Brain pericyte (primary cell): ENCODE measurements around the gene HNRNPA0.
"Not testable (repeated sequence)": the region's sequence is repeated elsewhere in the genome, so short reads cannot be mapped to it uniquely, and the experiment has no call there.

Source experiments
- DNase-seq: peaks from one replicate; pipeline ENCODE4 v3.0.0-alpha.2; 2012; ENCODE audit warnings: low read depth, low spot score

The HNRNPA0 gene

DNA sequence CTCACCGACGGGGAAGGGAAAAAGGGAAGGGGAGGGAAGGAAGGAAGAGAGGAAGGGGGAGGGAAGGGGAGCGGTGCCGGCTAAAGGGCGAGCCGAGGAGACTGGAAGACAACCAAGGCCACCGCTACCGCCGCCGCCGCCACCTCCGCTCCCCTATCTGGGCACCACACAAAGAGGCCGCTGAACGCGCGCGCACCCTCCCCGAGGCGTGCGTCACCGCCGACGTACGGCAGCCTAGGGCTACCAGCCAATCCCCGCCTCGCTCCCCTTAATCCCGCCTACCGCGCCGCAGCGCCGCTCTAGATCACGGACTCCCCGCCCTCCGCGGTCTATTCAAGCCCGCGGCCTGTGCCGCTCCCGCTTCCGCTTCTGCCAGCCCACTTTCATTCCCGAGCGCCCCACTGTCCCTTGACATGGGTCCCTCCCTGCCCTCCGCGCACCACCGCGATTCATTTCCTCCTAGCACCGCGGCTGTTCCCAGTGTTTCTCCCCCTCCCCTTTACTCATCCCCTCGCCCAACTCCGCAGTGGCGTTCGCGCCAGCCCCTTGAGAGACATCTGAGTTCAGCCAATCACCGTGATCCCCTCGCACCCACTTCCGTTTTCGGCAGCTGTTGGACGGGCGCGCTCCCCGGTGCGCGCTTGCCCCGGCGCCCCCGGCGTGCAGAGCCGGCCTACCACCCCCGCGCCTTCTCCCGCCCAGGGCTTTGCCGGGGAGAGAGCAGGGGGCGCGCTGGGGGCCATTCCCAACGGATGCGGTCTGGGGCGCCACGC is at the start of gene HNRNPA0:
TSS of gene HNRNPA0 (minus strand) at position 176 of the 773 bp plus-strand sequence. CDS start 297 bp downstream, outside the sequence.
- peak; percentile 92 for DNase-seq

DNA sequence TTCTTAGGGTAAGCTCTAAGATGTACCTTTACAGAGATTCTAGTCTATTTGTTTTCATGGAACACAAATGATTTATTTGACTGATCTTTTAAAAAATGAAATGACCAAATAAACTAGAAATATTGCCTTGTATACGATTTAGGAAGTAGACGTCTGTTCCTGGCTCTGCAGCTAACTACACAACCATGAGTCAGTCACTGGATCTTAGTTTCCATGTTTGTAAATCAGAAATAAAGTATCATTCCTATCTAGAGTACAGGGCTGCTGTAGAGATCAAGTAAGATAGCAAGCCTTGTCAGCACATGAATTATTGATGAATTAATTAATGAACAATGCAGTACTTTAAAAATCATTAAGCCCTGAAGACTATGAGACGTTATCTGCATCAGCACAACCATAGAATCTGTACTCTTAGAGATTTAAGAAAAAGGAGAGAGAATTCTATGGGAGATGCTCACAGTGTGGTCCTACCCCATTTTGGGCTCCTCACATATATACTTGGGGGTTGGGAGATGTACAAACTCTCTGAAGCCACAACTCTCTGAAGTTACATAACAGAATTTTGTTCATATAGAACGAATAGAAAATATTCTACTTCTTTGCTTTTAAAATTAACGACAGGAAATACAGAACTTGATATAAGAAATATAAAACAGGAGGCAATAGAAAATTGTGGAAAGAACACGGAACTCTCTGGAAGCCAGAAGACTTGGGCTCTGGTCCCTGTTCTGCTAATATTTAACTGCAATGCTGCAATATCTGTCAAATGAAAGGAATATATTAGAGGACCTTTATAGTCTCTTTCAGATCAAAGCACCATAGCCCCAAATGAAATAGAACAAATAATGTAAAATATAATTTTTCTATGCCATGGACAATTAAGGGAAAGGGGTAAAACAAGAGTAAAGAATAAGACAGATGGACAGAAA is 48.4 kb upstream of the HNRNPA0 start:
- DNase-seq: no peak

DNA sequence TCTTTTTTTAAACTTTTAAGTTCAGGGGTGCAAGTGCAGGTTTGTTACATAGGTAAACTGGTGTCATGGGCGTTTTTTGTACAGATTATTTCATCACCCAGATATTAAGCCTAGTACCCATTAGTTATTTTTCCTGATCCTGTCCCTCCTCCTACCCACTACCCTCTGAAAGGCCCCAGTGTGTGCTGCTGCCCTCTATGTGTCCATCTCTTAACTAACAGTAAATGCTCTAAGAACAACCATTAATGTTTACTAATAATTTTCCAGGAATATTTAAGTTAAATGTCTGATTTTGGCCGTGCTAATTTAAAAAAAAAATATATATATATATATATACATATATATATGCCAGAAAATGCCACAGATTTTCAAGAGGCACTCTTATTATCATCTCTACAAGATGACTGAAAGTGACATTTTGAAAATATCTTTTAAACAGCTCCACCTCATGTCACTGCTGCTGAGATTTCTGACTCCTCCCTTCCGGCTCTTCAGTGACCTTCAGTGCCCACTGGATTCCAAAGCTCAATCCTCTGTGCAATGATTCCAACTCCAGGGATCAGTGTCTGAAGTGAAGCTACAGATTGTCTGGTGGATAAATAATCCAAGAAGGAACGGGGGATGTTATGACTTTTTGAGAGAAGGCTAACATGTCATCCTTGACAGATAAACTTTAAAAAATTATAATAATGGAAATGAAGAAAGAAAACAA is 46.7 kb upstream of the HNRNPA0 start:
- no peak for DNase-seq

DNA sequence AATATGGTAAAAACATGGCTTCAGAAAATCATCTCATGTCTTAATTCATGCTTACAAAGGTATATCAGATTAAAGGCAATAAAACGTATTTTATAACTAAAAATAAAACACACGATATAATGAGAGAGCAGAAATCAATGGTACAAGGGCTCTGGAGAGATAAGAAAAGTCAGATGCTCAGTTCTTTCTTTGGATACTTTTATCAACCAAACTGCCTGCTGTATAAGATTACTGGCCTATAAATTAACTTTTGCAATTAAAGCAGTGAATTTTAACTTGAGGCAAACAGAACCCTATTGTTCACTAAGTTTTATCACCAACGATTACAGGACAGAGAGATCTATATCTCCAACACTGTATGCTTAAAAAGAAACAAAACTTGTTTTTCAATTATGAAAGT is 42.1 kb upstream of the HNRNPA0 start:
- no peak for DNase-seq

DNA sequence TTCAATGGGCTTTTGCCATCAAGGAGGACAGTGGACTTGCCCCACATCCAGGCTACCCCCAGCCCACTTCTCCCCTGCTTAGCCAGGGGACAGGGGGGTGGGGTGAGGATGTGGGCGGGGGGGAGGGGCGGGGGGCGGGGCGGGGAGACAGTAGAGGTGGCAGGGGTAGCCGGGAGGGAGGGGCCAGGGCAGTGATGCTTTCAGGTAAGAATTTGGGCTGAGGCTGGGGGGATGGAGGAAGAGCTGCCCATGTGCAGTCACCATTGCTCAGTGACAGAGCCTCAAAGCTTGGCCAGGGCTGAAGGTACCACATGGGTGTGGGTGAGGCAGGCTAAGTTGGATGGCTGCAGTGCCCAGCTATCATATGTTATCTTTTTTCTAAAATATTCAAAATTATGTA is 40.7 kb upstream of the HNRNPA0 start:
- no peak for DNase-seq

DNA sequence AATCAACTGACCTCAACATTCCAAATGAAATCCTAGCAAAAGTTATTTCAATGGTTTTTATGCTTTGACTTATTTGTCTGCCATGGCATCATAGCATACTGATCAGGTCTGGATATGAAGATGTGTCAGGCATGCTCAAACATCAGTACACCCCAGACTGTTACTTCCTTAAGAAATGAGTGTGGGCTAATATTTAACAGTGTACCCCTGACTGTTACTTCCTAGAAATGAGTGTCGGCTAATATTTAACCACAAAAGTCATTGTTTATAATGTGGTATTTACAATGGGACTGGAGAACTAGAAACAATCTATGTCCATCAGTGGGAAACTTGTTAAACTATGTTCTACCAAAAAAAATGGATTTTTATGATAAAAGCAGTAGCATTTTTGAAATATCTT is 38.1 kb upstream of the HNRNPA0 start:
- no peak for DNase-seq

DNA sequence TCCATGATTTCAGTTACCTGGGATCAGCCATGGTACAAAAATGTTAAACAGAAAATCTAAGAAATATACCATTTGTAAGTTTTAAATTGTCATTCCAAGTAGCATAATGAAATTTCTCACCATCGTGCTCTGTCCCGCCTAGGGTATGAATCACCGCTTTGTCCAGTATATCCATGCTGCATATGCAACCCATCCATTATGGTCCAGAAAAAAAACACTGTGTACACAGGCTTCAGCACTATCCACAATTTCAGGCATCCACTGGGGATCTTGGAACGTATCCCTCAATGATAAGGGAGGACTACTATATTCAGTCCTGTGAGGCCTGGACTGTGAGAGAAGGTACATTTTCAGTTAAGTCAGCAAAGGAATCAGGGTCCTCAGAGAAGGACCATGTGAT is 37.6 kb upstream of the HNRNPA0 start:
- DNase-seq: no peak

DNA sequence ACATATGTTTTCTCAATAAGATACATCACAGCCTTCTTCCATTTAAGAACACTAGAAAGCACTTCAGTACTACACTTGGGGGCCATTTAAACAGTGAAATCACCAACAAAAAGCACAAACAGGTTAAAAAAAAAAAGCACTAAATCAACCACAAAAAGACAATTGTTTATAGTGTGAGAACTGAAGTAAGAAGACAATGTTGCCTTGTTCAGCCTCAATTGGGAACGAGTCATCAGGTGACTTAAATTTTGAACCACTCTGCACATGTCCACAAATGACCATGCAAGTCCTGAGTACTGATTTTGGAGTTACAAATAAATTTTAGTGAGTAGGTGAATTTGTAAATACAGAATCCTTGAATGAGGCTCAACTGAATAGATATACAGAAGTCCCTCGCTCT is 37.2 kb upstream of the HNRNPA0 start:
- no peak for DNase-seq

DNA sequence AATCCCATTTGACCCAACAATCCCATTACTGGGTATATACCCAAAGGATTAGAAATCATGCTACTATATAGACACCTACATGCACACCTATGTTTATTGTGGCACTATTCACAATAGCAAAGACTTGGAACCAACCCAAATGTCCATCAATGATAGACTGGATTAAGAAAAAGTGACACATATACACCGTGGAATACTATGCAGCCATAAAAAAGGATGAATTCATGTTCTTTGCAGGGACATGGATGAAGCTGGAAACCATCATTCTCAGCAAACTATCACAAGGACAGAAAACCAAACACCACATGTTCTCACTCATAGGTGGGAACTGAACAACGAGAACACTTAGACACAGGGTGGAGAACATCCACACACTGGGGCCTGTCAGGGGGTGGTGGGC is 34.4 kb upstream of the HNRNPA0 start:
- DNase-seq: not testable (repeated sequence)

DNA sequence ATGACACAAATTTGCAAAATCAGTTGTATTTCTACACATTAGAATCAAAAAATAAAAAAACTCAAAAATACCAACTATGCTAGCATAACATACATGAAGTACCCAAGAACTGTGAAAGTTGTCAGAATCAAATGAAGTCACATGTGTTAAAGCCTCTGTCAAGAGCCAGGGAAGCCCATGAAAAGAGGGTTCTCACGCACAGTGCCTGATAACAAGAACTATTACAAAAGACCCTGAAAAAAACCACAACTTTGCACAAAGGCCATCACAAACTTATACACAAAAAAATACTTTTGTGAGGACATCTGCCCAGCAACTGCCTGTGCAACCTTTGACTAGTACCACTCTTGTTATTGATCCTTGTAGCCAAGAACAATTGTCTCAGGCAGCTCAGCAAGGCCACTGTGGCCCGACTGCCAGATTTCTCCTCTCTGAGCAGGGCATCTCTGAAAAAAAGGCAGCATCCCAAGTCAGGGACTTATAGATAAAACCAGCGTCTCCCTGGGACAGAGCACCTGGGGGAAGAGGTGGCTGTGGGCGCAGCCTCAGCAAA is 28.9 kb upstream of the HNRNPA0 start:
- DNase-seq: no peak

DNA sequence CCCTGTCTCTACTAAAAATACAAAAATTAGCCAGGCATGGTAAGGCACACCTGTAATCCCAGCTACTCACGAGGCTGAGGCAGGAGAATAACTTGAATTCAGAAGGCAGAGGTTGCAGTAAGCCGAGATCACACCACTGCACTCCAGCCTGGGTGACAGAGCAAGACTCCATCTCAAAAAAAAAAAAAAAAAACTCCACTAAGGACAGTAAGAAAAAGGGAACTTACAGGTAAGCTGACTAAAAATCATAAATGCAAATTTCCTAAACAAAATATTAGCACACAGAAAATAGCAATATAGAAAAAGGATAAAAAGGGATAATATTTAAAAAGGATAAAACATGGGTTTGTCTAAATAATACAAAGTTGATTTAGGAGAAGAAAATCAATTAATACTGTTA is 27.9 kb upstream of the HNRNPA0 start:
- no peak for DNase-seq

DNA sequence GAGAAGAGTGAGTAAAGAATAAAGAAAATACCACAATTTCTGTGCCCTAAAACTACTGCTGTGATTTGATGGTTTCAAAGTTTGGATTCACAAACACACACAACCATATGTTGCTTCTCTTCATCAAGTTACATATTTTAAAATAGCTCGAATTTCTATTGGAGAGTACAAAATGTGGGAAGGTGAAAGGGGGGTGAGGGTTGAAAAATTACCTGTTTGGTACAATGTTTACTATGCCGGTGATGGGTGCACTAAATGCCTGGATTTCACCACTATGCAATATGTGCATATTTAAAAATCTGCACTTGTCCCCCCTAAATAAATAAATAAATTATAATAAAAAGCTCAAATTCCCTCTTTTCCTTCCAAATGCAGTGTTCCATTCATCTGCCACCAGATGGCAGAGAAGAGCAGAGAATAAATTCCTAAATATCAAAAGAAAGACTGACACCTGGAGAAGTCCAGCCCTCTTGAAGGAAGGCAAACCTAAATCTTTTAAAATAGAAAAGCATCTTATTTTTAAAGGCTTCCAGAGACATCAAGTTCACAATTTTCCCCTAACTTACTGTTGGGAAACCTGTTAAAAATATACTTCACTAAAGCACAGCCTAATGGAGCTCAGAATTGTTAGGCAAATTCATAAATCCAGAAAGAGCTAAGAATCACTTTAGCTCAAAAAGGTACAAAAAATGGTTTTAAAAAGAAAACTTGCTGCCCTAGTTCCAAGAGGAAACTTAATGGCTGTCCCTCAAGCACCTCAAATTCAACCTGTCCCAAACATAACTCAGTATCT is 24.8 kb upstream of the HNRNPA0 start:
- DNase-seq: no peak

DNA sequence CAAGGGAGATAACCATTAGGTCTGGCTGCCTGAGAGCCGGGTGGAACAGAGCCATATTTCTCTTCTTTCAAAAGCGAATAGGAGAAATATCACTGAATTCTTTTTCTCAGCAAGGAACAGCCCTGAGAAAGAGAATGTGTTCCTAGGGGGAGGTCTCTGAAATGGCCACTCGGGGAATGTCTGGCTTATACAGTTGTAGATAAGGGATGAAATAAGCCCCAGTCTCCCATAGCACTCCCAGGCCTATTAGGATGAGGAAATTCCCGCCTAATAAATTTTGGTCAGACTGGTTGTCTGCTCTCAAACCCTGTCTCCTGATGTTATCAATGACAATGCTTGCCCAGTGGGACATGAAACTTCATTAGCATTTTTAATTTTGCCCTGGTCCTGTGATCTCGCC is 13.8 kb upstream of the HNRNPA0 start:
- not testable (repeated sequence) for DNase-seq

DNA sequence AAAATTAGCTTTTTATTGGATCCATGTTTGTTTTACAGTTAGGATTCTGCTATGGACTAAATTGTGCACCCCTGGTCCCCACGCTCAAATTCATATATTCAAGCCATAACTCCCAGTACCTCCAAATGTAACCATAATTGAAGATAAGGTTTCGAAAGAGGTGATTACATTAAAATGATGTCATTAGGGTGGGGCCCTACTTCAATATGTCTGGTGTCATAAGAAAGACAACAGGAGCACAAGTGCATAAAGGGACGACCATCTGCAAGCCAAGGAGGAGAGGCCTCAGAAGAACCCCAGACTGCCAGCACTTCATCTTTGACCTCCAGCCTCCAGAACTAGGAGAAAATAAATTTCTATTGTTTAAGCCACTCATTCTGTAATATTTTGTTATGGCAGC is 7.4 kb upstream of the HNRNPA0 start:
- DNase-seq: no peak

DNA sequence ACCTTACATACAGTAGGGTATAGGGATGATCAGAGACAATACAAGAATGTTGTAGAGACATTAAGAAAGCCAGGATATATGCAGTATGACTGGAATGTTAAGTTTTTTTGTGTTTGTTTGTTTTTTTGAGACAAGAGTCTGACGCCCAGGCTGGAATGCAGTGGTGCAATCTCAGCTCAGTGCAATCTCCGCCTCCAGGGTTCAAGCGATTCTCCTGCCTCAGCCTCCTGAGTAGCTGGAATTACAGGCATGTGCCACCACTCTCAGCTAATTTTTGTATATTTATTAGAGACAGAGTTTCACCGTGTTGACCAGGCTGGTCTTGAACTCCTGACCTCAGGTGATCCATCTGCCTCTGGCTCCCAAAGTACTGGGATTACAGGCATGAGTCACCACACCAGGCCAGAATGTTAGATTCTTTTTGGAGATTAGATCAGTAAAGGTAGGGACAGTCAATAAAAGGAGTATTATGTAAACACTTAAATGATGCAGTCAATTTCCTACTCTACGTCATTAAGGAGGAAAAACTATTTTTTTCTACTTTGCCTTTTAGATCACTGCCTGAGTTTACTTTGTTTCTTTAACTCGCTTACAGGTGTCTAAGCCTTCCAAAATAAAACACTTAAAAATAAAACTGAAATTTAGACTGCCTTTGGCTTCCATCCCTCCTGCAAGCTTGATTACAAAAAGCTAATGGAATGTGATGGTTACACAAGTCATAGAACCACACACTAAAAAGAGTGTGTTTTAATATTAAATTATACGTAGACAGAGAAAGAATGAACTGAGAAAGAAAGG is 6.8 kb upstream of the HNRNPA0 start:
- no peak for DNase-seq

DNA sequence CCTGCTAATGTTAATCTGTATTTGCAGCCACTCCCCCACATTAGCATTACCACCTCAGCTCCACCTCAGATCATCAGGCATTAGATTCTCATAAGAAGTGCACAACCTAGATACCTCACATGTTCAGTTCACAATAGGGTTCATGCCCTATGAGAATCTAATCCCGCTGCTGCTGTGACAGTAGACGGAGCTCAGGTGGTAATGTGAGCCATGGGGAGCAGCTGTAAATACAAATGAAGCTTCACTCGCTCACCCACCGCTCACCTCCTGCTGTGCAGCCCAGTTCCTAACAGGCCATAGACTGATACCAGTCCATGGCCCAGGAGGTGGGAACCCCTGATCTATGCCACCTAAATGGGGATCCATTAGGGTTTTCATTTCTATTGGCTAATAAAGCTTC is 6.1 kb upstream of the HNRNPA0 start:
- no peak for DNase-seq

DNA sequence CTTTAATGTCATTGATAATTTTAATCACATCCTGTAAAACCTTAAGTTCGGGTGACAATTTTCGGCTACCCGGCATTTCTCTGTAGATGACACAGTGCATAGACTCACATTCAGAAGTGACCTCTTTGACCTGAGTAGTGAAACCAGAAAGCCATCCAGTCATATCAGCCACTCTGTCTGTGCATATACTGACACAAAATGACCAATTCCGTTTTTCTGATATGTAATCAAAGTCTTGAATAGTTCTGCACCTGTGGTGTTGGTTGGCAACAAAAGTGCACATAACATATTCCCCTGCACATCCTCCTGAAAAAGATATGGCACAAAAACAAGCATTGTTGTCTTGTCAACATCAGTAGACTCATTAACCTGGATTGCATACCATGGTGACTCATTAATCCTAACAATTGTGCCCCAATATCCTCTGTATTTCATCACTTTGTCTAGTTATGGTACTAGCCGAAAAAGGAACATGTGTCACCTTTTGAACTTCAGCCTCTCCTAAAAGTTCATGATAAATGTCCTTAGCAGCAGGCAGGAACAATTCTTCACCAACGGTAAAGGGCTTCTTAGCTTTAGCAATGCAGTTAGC is 4.6 kb upstream of the HNRNPA0 start:
- DNase-seq: no peak

DNA sequence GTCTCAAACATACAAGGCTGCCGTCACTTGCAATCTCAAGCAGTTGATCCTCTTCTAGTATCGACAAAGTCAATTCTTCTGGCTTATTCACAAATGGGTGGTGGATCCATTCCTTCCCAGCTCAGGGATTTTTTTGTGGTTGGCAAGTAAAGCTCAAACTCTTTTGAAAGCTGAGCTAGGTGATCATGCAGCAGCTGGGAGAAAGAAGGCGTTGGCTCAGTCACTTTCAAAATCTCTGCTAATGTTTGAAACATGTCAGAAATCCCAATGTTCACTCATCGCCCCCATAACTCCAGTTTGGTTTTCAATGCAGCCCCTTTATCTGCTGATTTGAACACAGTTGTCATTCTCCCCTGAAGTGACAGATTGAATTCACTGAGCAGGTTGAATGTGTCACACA is 4.0 kb upstream of the HNRNPA0 start:
- DNase-seq: no peak

DNA sequence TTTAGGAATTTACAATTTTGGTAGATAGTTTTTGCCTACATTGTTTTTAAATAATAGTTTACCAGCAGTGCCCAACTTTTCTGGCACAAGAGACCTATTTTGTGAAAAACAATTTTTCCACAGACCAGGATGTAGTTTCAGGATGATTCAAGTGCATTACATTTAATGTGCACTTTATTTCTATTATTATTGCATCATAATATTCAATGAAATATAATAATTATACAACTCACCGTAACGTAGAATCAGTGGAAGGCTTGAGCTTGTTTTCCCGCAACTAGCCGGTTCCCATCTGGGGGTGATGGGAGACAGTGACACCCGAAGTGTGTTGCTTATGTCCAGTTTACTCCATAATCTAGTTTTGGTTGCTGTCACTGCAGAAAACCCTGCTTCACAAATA is 3.5 kb upstream of the HNRNPA0 start:
- DNase-seq: no peak
